GM12872 (cell line): Measurements from ENCODE around the gene ASMTL.

Experiments used
- TF ChIP-seq, protein P1 (sequence below): IDR thresholded peaks from 3 replicates; pipeline ENCODE4 v1.5.1; 2011; ENCODE audit warnings: low read depth, mild to moderate bottlenecking, low read length, moderate library complexity; ENCODE audit not compliant: insufficient read depth

The ASMTL gene

DNA sequence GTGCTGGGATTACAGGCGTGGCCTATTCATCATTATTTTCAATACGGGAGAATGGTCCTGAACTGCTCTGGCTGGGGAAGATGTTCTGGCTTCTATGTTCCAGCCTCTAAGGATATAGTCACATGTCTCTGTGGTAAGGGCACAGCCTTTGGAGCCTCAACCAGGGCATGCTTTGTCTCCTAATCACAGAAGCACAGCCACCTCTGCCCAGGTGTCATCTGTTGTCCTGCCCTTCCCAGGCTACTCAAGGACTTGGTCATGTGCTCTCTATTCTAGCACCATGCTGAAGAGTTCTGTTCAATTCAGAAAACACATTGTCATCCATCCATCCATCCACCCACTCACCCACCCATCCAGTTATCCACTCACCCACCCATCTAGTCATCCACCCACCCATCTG, 29.5 kb downstream of the ASMTL start:
- TF ChIP-seq, protein P1, sequence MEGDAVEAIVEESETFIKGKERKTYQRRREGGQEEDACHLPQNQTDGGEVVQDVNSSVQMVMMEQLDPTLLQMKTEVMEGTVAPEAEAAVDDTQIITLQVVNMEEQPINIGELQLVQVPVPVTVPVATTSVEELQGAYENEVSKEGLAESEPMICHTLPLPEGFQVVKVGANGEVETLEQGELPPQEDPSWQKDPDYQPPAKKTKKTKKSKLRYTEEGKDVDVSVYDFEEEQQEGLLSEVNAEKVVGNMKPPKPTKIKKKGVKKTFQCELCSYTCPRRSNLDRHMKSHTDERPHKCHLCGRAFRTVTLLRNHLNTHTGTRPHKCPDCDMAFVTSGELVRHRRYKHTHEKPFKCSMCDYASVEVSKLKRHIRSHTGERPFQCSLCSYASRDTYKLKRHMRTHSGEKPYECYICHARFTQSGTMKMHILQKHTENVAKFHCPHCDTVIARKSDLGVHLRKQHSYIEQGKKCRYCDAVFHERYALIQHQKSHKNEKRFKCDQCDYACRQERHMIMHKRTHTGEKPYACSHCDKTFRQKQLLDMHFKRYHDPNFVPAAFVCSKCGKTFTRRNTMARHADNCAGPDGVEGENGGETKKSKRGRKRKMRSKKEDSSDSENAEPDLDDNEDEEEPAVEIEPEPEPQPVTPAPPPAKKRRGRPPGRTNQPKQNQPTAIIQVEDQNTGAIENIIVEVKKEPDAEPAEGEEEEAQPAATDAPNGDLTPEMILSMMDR, result no peak

DNA sequence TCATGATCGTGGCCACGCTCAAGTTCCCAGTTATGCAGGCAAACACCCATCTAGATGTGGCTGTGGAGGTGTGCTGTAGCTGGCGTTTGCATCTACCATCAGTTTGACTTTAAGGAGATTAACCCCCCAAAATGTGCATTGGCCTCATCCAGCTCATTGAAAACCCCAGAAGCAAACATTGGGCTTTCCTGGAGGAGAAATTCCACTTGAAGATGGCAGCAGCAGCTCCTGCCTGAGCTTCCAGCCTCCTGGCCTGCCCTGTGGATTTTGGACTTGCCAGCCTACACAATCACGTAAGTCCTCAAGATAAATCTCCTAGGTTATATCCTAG, 30.6 kb downstream of the ASMTL start:
- TF ChIP-seq, protein P1, result no peak

DNA sequence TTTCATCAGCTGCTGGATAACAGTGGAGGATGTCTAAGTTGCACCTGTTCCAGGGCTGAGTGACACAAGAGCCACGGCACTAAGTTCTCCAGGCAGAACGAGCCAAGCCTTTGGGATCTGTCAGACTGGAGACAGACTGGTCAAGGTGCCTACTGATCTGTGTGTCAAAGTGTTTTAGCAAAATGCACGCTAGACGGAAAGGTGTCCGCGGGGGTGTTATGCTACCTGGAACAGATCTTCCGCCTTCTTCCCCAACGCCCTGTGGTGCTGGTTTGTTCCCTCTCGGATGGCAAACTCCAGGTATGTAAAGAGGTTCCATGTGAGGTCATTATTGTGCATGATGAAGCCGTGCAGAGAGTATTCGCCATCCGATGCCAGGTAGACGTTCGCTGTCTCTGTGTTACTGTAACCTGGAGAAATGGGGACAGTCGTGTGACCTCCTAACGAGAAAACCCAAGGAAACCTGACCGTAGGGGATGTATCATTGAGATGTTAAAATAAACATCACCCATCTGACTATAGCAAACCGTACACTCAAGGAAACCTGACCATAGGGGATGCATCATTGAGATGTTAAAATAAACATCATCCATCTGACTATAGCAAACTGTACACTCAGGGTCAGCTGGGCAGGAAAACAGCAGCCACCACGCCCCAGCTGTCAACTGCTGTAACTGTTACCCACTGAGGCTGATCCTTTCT, 31.1 kb downstream of the ASMTL start:
- TF ChIP-seq, protein P1, result no peak

DNA sequence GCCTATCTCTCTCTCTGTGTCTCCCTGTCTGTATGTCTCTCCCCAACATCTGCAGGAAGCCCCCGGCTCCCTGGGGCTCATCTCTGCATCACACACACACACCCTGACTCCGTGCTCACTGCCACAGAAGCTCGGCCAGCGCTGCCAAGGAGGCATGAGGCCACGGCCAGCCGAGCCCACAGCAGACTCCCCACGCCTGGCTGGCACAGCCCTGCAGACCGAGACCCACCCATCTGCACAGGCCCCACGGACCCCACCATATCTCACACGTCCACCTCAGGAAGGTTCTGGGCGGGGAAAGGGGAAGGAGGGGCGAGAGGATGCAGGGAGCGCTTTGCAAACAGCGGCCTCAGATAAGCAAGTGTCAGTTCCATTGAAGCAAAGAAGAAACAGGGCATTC, 32.3 kb downstream of the ASMTL start:
- TF ChIP-seq, protein P1, result no peak

DNA sequence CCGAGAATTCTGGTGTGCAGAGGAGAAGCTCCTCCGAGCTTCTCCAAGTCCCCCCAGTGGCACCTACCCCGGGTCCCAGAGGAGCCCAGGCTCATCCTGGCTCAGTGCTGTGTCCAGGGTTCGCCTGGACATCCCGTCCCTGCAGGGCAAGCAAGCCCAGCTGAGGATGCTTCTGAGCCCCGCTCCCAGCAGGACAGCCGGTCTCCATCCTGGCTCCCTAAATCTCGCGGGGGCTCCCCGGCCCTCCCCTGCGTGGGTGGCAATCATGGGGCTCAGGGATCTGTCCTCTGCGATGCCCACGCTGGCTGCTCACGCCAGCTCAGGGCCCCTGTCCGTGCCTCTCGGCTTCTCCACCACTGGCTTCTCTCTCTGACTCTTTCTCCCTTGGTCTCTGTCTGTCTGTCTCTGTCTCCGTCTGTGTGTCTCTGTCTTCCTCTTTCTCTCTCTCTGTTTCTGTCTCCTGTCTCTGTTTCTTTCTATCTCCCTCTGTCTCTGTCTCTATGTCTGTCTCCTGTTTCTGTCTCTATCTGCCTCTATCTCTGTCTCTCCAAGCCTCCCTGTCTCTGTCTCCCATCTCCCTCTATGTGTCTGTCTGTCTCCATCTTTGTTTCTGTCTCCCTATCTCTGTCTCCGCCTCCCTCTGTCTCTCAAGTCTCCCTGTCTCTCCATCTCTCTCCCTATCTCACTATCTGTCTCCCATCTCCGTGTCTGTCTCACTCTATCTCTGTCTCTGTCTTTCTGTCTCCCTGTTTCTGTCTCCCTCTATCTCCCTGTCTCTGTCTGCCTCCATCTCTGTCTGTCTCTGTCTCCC, 33.0 kb downstream of the ASMTL start:
- TF ChIP-seq, protein P1, result no peak

DNA sequence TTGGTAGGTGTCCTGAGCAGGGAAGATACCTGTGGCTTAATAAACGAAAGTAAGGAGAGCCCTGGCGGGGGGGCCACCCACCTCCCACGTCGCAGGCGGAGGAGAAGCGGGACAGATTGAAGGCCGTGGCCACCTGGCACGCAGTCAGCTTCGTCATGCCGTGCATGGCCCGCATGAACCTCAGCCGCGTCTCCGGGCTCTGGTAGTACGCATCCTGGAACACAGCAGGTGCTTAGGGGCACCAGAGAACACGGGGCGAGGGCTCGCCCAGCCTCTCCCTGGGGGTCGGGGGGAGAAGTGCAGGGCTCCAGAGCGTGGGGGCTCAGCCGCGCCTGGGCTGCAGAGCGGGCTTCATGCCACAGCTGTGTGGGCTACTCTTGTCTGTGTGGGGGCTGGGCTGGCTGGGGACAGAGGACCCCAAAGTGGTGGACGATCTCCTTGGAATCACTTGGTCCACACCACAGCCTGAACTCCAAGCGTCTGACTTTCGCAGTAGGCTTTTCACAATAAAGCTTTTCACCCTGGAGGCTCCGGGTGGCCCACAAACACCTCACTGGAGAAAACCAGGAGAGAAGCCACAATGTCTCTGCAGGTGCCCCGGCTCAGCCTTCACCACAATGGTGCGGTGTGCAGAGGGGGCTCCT, 33.7 kb downstream of the ASMTL start:
- TF ChIP-seq, protein P1, result no peak

DNA sequence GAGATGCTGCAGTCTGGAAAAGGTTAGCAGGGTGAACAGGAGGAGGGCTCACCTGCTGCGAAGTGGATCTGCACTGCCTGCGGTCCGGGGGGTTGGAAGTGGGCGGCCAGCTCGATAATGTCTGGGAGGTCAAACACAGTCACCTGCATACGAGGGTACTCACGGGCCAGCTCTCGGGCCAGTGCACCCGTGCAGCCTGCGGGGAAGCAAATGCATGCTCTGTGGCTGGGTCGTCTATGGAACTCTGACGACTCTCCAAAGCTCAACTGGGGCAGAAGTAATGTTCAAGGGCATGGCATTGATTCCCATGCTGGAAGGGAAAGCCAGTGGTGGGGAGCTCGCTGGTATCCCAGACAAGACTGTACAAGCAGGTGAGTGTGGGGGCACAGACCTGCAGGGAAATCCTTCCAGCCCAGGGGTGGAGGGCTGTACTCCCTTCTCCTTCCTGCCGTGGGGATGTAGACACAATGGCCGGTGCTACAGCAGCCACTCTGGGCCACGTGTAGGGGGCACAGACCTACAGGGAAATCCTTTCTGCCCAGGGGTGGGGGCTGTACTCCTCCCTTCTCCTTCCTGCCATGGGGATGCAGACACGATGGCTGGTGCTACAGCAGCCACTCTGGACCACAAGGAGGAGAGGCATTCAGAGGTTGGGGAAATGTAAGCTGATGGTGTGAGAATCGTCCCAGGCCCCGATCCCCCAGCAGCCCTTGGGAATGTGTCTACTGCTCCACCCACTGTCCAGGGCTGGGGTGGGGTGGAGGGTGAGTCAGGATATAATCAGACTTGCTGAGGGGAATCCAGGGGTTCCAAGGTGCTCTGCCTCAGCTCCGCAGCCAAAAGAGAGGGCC, 34.6 kb downstream of the ASMTL start:
- TF ChIP-seq, protein P1, result no peak
